Measurements from ENCODE around the gene NDC1.

The NDC1 gene

DNA sequence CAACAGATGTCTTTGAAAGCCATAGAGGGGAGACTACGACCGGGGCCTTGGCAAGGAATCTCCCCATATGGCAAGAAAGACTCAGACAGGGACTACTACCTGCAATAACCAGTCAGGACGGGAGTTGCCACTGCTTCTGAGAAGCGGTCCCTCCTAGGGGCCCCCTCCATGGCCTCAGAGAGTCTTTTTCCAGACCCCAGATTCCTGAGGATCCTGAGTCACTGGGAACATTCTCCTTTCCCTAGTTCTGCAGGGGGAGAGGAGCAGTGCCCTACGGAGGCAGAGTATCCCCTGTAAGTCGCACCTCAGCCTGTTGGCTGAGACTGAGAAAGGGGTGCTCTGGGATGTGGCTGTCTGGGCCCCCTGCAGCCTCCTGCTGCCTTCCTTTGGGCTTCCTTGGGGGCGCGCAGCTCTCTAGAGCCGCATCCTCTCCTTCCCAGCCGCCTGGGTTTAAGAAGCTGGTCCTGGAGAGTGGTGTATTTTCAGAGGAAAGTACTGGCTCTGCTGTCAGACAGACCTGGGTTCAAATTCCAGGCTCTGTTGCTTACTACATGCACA lies 107.0 kb downstream of the NDC1 start:
- DNase-seq (ENCODE audit: low read depth) = no peak

DNA sequence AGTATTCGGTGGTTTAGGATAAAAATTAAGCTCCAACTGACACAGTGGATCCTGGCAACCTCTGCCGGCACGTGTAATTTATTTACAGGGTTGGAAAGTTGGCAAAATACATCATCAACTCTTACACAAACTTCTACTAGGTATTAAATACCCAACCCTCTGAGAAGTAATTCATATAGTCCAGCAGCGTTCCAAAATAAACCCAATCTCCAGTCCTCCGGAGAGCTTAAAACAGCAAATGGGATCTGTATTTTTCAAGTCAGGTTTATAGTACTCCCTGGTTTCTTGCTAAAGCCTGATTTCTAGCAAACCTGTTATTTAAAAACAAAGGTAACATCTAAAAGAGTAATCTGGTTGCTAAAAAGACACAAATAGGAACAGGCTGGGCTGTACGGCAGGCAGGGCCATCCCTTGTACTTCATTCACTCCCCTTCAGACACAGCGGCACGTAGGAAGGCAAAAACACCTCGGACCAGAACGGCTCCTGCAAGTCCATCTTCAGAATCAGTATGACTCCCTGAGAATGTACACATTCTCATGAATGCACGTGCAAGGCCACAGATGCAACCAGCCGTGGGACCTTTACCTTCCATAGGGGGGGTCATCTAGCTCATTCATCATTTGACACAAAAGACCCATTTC lies 107.8 kb downstream of the NDC1 start:
- no peak for DNase-seq (ENCODE audit: low read depth)

DNA sequence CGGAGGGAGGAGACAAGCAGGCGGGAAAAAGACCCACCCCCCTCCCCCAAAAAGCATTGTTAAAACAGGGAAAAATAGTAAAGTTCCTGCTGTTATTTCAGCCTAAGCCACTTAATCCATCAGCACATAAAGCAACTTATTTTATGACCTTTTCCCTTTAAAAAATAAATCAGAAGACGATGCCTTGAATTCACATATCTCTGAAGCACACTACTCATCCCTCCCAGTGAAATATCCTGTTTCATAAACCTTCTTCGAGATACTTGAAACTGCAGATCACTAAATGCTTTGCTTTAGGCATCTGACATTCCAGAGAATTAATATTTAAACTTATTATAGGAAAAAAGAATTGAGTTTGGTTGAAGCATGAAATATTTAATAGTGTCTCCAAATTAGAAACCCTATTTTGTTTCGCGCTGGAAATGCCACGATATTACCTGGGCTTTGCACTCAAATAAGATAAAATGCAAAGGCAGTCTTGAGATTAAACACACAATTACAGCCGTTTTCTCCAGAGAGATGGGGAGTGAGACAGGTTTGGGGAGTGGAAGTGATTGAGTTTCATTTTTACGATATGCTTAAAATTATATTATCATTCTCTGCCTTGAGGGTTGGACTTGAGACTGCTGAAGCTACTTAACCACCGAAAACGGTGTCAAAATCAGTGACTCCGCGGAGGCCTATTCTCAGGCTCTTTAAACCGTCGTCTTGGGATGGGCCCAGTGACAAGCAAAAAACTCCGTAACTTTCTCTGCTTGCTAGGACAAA lies 108.5 kb downstream of the NDC1 start:
- DNase-seq (ENCODE audit: low read depth) = no peak

DNA sequence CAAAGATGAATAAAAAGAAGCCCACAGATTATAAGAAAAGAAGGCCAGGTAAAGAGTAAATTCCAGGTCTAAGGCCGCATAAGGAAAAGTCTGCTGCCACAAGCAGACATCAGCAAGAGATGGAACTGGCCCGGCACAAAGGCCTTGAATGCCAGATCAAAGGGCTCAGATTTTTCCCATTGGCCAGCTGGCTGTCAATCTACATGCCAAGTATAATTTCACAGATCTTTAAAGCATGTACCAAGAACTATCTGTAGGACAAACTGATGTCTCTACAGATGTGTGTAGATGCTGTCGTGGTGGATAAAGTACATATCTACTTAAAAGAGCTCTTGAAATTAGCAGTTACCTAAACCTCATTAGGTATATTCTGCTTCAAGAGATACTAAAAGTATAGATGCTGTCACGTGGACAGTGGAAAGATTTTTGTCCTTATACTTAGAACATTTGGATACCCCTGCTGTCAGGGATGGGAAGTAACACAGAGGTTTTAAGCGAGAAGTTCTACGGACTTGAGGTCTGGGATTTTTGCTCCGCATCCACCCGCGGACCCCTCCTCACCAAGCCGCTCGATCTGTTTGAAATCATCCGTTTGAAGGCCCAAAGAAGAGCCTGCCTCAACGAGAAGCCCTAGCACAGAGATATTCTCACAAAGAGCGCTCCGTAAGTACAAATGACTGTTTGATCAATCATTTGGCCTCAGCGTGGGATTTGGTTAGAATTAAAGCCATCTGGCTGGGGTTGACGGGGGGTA lies 109.2 kb downstream of the NDC1 start:
- no peak for DNase-seq (ENCODE audit: low read depth)

DNA sequence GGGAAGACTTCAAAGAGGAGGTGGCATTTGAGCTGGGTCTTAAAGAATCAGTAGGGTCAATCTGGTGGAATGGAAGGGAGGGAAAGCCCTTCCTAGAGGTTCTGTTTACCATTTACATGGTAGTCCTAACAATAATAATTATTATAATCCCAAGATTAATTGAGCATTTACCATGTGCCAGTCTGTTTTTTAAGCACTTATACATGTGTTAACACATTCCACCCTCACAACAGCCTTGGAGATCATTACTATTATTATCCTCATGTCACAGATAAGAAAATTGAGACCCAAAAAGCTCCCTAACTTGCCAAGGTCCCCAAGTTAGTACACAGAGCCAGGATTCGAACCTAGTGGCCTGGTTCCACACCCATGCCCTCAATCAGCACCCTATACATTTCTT lies 109.9 kb downstream of the NDC1 start:
- no peak for DNase-seq (ENCODE audit: low read depth)

DNA sequence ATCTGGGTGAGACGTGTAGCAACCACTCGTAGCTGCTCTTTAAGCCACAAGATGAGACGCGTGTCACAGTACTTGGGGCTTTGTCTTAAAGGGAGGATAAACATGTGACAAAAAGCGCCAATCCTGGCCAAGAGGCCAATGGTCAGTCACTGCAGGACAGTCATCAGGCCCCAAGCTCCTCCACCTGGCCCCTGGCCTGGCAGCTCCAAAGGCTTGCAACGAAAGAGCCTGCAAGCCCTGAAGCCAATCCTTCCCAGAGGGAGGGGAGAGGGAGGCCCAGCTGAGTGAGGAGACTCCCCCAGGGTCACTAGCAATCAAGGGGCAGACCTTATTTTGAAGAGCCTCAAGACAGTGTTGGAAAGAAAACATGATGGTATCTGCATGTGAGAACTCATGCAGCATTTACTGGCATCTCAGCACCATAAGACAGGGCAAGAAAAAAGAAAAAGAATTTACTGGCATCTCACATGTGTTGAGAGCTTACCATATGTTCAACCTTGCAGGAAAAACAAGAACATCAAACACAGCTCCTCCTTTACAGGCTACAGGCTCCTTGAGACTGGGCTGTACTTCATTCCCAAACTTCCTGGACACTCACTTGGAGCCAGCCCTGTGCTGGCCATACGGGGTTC lies 110.5 kb downstream of the NDC1 start:
- no peak for DNase-seq (ENCODE audit: low read depth)

DNA sequence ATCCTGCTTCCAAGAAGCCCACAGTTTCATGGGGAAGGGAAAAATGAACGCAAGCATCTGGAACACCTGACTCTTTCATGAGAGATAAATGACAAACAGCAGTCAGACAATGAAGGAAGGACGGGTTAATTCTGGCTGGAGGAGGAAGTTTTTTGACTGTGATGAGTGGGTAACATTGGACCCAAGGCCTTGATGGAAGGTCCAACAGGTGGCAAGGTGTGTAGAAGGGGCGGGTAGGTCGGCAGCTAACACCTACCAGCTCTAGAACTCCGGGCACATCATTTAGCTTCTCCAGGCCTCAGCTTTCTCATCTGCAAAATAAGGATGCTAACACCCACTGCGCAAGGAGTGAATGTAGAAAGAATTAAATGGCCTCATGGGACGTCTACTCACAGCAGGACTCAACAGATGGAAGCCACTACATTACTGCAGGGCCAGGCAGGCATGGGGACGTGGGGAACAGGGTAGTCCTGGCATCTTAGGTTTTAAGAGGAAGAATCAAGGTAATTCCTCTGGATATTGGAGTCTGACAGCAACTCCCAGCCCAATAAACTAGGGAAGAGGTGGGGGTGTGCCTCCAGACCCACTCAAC lies 112.0 kb downstream of the NDC1 start:
- DNase-seq (ENCODE audit: low read depth) = no peak

DNA sequence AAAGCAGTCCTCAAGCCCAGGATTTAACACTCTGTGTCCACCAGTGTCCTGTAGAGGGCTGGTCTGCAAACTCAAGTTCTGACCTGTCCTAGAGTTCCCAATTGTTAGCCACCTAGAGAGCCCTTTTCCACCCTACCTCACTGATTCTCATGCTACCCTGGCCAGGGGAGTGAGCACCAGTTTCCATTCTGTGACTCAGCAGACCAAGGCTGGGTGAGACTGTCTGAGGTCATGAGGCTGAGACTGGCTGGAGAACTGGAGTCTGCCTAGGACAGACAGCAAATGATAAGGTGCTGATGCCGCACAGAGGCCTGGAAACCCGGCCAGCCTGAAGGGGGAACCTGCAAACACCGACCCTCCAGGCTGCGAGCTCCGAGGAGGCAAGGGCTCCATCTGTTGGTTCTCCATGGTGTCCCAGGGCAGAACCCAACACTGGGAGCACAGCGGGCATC lies 112.8 kb downstream of the NDC1 start:
- DNase-seq (ENCODE audit: low read depth) = no peak

DNA sequence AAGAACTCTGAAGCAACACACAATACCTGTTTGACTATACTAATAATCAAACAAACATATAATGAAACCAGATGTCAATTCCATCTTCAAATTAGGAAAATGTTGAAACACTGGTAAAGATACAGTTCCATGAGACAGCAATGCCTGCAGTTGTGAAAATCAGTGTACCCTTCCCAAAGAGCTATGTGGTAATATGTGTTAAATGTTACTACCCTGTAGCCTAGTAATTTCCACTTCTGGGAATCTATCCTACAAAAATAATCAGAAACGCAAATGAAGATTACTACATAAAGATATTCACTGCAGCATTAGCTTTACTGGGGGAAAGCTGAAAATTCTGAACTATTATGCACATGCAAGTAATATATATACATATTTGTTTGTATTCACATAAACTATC lies 116.1 kb downstream of the NDC1 start:
- no peak for DNase-seq (ENCODE audit: low read depth)

DNA sequence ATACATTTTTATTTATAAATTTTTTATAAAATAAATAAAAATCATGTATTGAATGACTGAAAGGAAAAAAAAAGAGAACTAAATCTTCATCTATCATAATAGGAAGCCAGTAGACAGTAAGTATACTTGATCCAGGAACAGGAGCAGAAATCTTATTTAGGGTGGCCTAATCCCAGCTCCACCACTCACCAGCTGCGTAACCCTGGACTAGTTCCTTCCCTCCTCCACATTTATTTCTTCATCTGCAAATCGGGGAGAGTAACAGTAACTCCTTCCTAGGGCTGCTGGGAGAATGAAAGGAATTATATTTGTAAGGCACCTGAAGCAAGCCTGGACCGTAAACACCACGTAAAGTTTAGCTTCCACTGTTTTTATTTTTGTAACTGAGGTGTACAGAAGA lies 117.0 kb downstream of the NDC1 start:
- no peak for DNase-seq (ENCODE audit: low read depth)

DNA sequence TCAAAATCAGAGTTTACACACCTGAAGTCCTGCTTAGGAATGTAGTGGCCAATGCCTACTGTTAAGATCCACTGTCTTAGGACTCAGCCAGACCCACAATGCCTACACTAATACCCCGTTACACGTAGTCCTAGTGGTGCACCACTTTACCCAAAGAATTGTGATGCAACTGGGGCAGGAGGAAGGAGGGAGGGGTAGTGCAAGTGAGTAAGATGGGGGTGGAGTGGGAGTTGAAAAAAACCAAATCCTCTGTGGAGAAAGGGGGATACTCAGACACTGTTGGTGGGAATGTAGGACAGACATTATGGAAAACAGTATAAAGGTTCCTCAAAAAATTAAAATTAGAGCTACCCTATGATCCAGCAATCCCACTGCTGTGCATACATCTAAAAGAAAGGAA lies 118.6 kb downstream of the NDC1 start:
- no peak for DNase-seq (ENCODE audit: low read depth)

DNA sequence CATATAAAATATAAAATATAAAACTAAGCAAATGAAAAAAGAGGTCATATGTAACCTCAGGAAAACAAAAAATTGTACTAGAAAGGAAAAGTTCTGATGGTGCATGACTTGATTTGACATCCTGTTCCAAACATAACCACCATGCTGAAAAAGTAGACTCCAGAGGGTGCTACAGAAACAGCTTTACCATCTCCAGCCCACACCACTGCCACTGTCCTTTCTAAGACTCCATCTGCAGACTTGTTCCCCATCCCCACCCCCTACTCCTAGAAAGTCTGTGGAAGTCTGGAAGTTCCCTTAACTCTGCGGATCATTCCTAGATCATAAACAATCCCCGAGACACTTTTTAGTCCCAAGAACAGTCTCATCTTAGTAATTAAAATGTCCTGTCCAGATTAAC lies 119.7 kb downstream of the NDC1 start:
- no peak for DNase-seq (ENCODE audit: low read depth)

DNA sequence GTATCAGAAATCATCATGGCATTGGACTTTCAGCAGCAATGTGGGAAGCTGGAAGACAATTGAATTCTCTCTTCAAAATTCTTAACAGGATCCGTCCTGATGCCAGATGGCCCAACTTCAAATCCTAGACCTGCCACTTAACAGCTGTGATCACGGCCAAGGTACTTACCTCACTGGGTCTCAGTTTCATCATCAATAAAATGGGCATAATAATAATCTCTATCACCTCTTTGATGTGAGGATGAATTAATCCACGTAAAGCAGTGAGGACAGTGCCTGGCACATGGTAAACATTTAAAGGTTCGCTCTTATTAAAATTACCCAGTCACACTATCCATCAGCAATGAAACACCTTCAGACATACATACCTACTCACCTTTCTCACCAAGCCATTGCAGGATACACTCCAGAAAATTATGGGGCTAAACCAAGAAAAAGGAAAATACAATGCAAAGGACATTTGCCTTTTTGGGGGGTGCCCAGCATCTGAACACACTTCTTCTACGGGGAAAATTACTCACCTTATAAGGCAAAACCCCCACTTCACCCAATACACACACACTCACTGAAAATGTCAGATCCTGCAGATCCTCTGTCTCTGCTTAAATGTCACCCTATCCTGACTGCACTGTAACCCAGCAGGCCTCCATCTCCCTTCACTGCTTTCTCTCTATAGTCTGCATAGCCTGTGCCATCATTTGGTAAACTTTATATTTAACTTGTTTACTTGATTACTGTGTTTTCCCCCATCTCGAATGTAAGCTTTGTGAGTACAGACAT lies 120.9 kb downstream of the NDC1 start:
- no peak for DNase-seq (ENCODE audit: low read depth)

DNA sequence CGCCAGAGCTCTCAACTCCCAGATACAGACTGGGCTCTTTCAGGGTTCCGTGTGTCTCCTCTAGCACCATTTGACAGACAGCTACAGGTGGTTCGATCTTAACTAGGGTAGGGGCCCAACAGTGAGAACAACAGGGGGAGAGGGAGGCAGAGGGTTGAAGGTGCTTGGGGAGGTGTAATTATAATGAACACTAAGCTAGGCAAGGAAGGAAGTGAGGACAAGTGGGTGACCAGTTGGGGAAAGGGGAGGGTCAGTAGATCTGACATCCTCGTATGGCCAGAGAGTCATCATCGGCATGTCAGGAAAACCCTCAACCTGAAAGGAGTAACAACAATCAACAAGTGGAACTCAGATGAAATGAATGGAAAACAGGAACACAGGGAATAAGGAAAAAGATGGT lies 121.9 kb downstream of the NDC1 start:
- DNase-seq (ENCODE audit: low read depth) = no peak

DNA sequence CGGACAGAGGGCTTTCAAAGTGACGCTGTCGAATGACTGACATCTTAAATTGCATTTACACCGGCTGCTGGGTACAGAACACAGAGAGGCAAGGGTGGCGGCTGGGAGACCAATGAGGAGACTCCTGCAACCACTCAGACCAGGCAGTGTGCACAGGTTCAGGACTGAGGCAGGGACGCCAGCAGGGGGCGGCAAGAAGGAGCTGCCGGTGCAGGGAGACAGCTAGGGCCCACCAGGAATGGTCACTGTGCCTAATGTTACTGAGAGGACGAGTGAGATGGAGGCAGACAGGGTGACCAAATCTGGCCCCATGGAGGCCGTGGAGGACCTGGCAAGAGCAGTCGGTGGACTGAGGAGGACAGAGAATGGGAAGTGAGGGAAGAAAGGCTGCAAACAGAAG lies 122.6 kb downstream of the NDC1 start:
- DNase-seq (ENCODE audit: low read depth) = no peak

All from stimulated activated CD8-positive, alpha-beta memory T cell treated with anti-CD3 and anti-CD28 coated beads, Interleukin-12 subunit alpha, Interleukin-12 subunit beta, amount 100 ng/mL, for 4 hours (primary cell).